HCT116 (cell line): ENCODE results near the gene B3GNT4. TPM values are rescaled to one million over a fixed set of nuclear protein-coding genes. Genes with fewer than 3 reads are reported as not detected.

Experiments
- ATAC-seq: fragments of 200-7000 bp; cut with Tn5 transposase; 2 replicates; pipeline ENCODE4 v1.9.1; 2020; ENCODE audit warnings: mild to moderate bottlenecking, moderate library complexity
- BruUV-seq: library from RNA; stranded (reverse); fragments of 400-500 nt; replicated peaks from 2 replicates; lab custom pipeline; 2021; lab: Mats Ljungman, UMichigan
- CTCF ChIA-PET: fragments of 300-600 bp; sonication (Branson Sonifier 250); formaldehyde crosslinking; loops from one replicate; lab custom pipeline; 2021; ENCODE audit warnings: antibody characterized with exemption; lab: Charles Lee
- POLR2A ChIA-PET: fragments of 300-600, 350-600 bp; sonication (Branson Sonifier 250); formaldehyde crosslinking; loops from one replicate; lab custom pipeline; 2021; ENCODE audit warnings: antibody characterized with exemption; lab: Charles Lee
- RAD21 ChIA-PET, 2 experiments: fragments of 300-600 bp; sonication (Branson Sonifier 250); formaldehyde crosslinking; loops; one replicate each; lab custom pipeline; 2023; ENCODE audit warnings: low total read pairs in 2 of 2; ENCODE audit not compliant: uncharacterized antibody in 2 of 2, unreplicated experiment in 2 of 2, low non-redundant PET in 1 of 2; lab: Charles Lee
- DNase-seq: peaks from one replicate; pipeline ENCODE4 v3.0.0-alpha.2; 2010; ENCODE audit warnings: low read depth, low spot score
- H2AFZ ChIP-seq: fragments of 200-600 bp; shearing (Covaris generic), sonication (generic); 2 replicates; pipeline ENCODE4 v1.6.1; 2017; ENCODE audit warnings: low read depth, mixed run types, mixed read lengths, antibody characterized with exemption, low read length; ENCODE audit not compliant: poor library complexity, severe bottlenecking
- H3K27ac ChIP-seq: 2 replicates; pipeline ENCODE4 v1.5.1; 2012; ENCODE audit warnings: low read depth, low read length
- H3K27me3 ChIP-seq: fragments of 200-600 bp; sonication (generic); 2 replicates; pipeline ENCODE4 v1.6.1; 2016; ENCODE audit warnings: mixed run types, low read length, mixed read lengths; ENCODE audit not compliant: insufficient read depth
- H3K36me3 ChIP-seq, 2 experiments: fragments of 200-500 bp in 1 of 2; fragments of 200-600 bp in 1 of 2; sonication (Bioruptor generic) in 1 of 2; sonication (generic) in 1 of 2; 2 replicates each; pipeline versions ENCODE4 v1.5.1 to v1.6.1; 2014 to 2016; ENCODE audit warnings: low read length in 2 of 2, inconsistent platforms in 1 of 2, mixed read lengths in 1 of 2, mixed run types in 1 of 2; ENCODE audit not compliant: insufficient read depth in 2 of 2, control insufficient read depth in 1 of 2
- H3K4me1 ChIP-seq, 2 experiments: fragments of 200-600 bp in 1 of 2; sonication (generic) in 1 of 2; 2 replicates each; pipeline versions ENCODE4 v1.5.1 to v1.6.1; 2012 to 2017; ENCODE audit warnings: low read length in 2 of 2, inconsistent platforms in 1 of 2, mild to moderate bottlenecking in 1 of 2, mixed read lengths in 1 of 2, mixed run types in 1 of 2, moderate library complexity in 1 of 2; ENCODE audit not compliant: insufficient read depth in 2 of 2, control insufficient read depth in 1 of 2
- H3K4me2 ChIP-seq: fragments of 200-600 bp; sonication (generic); 2 replicates; pipeline ENCODE4 v1.6.1; 2017; ENCODE audit warnings: mixed run types, low read length, mixed read lengths
- H3K4me3 ChIP-seq, 2 experiments: fragments of 200-600 bp in 1 of 2; sonication (generic) in 1 of 2; replicated peaks in 1 of 2; 2 replicates each; pipeline ENCODE4 v1.5.1; 2011 to 2016; ENCODE audit warnings: low read length in 2 of 2, control low read depth in 1 of 2, low read depth in 1 of 2, mild to moderate bottlenecking in 1 of 2, mixed read lengths in 1 of 2, mixed run types in 1 of 2
- H3K79me2 ChIP-seq: fragments of 200-600 bp; sonication (generic); 2 replicates; pipeline ENCODE4 v1.6.1; 2017; ENCODE audit warnings: mild to moderate bottlenecking, mixed run types, low read length, moderate library complexity, mixed read lengths; ENCODE audit not compliant: insufficient read depth
- H3K9ac ChIP-seq: fragments of 200-600 bp; sonication (generic); 2 replicates; pipeline ENCODE4 v1.6.1; 2016; ENCODE audit warnings: low read length, mixed read lengths
- H3K9me2 ChIP-seq: fragments of 200-600 bp; sonication (generic), shearing (Covaris generic); 2 replicates; pipeline ENCODE4 v1.6.1; 2017; ENCODE audit warnings: mixed run types, mild to moderate bottlenecking, moderate library complexity; ENCODE audit not compliant: insufficient read depth
- H3K9me3 ChIP-seq, 2 experiments: fragments of 200-500 bp in 1 of 2; fragments of 200-600 bp in 1 of 2; sonication (Bioruptor generic) in 1 of 2; sonication (generic) in 1 of 2; 2 replicates each; pipeline ENCODE4 v1.6.1; 2014 to 2017; ENCODE audit warnings: low read length in 2 of 2, mixed read lengths in 2 of 2, inconsistent platforms in 1 of 2, low read depth in 1 of 2, mild to moderate bottlenecking in 1 of 2, mixed run types in 1 of 2, moderate library complexity in 1 of 2; ENCODE audit not compliant: control insufficient read depth in 1 of 2, insufficient read depth in 1 of 2
- H4K20me1 ChIP-seq: fragments of 200-600 bp; sonication (generic), shearing (Covaris generic); 2 replicates; pipeline ENCODE4 v1.6.1; 2017; ENCODE audit warnings: mixed run types, mild to moderate bottlenecking, moderate library complexity; ENCODE audit not compliant: insufficient read depth
- CEBPB ChIP-seq: IDR thresholded peaks from 2 replicates; pipeline ENCODE4 v1.6.1; 2012; ENCODE audit warnings: low read depth
- CTCF ChIP-seq, 3 experiments: fragments of 200-600 bp in 1 of 3; sonication (generic) in 1 of 3; IDR thresholded peaks in 2 of 3; conservative IDR thresholded peaks in 1 of 3; 2 replicates each; pipeline ENCODE4 v1.5.1; 2012 to 2017; ENCODE audit warnings: low read depth in 2 of 3, low read length in 2 of 3, antibody characterized with exemption in 1 of 3, borderline replicate concordance in 1 of 3, control low read depth in 1 of 3, mild to moderate bottlenecking in 1 of 3, mixed read lengths in 1 of 3, mixed run types in 1 of 3, moderate library complexity in 1 of 3; ENCODE audit not compliant: insufficient read depth in 1 of 3
- ELF1 ChIP-seq: IDR thresholded peaks from 2 replicates; pipeline ENCODE4 v1.6.1; 2012; ENCODE audit warnings: low read depth, borderline replicate concordance
- EZH2phosphoT487 ChIP-seq: fragments of 200-600 bp; IDR thresholded peaks from 2 replicates; pipeline ENCODE4 v1.6.1; 2018; ENCODE audit warnings: antibody characterized with exemption, borderline replicate concordance
- FOSL1 ChIP-seq: IDR thresholded peaks from 2 replicates; pipeline ENCODE4 v1.6.1; 2012; ENCODE audit warnings: low read depth
- JUND ChIP-seq: IDR thresholded peaks from 2 replicates; pipeline ENCODE4 v1.6.1; 2012
- POLR2A ChIP-seq: IDR thresholded peaks from 2 replicates; pipeline ENCODE4 v1.7.0; 2011; ENCODE audit warnings: borderline replicate concordance; ENCODE audit not compliant: insufficient read depth, insufficient read length; ENCODE audit errors: extremely low read depth
- RAD21 ChIP-seq: IDR thresholded peaks from 2 replicates; pipeline ENCODE4 v1.6.1; 2012; ENCODE audit warnings: low read depth, mild to moderate bottlenecking
- SIN3A ChIP-seq: IDR thresholded peaks from 2 replicates; pipeline ENCODE4 v1.6.1; 2012; ENCODE audit warnings: low read depth
- YY1 ChIP-seq: IDR thresholded peaks from 2 replicates; pipeline ENCODE4 v1.6.1; 2011; ENCODE audit warnings: low read length, low read depth, moderate library complexity, mild to moderate bottlenecking; ENCODE audit not compliant: insufficient replicate concordance; ENCODE audit errors: extremely low read depth
- ZBTB33 ChIP-seq: IDR thresholded peaks from 2 replicates; pipeline ENCODE4 v1.6.1; 2011; ENCODE audit warnings: mild to moderate bottlenecking, low read length, moderate library complexity; ENCODE audit not compliant: insufficient replicate concordance; ENCODE audit errors: extremely low read depth
- ZNF274 ChIP-seq: fragments of 200-500 bp; sonication (Bioruptor generic); IDR thresholded peaks from 2 replicates; pipeline ENCODE4 v1.6.1; 2014; ENCODE audit warnings: mild to moderate bottlenecking, low read depth, low read length, inconsistent platforms
- intact Hi-C: fragments of 100-400 bp; cut with micrococcal nuclease; formaldehyde crosslinking; loops from 2 replicates; pipeline ENCODE4 v1.10.0; 2022
- total RNA-seq: library from RNA; stranded (reverse); gene quantifications from one replicate; pipeline ENCODE4 v1.2.1, GENCODE V29; 2021; ENCODE audit not compliant: unreplicated experiment
- TF ChIP-seq, protein P1 (sequence below): IDR thresholded peaks from 2 replicates; pipeline ENCODE4 v1.6.1; 2012; ENCODE audit warnings: low read depth

The B3GNT4 gene
- total RNA-seq, 1 experiment from 2014 or later: 7.1 TPM

DNA sequence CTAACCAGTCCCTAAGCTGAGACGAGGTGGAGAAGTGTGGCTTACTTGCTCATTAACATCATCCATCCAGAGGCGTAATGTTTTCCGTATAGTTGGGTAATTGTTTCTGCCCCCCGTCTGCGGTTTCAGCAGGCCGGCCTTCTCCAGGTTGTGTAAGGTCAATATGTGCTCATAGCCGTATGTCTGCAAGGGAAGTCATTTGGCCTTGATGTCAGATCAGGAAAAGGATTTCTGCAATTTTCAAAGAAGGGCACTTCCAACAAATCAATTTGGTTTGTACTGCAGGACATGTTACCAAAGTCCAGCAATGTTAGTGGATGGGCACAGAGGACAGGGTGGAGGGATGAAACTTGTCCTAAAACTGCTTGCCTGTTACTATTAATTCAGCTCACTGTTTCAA lies 32.2 kb downstream of the B3GNT4 start:
- DNase-seq: no peak
- TF ChIP-seq EZH2phosphoT487: no peak
- TF ChIP-seq, protein P1, sequence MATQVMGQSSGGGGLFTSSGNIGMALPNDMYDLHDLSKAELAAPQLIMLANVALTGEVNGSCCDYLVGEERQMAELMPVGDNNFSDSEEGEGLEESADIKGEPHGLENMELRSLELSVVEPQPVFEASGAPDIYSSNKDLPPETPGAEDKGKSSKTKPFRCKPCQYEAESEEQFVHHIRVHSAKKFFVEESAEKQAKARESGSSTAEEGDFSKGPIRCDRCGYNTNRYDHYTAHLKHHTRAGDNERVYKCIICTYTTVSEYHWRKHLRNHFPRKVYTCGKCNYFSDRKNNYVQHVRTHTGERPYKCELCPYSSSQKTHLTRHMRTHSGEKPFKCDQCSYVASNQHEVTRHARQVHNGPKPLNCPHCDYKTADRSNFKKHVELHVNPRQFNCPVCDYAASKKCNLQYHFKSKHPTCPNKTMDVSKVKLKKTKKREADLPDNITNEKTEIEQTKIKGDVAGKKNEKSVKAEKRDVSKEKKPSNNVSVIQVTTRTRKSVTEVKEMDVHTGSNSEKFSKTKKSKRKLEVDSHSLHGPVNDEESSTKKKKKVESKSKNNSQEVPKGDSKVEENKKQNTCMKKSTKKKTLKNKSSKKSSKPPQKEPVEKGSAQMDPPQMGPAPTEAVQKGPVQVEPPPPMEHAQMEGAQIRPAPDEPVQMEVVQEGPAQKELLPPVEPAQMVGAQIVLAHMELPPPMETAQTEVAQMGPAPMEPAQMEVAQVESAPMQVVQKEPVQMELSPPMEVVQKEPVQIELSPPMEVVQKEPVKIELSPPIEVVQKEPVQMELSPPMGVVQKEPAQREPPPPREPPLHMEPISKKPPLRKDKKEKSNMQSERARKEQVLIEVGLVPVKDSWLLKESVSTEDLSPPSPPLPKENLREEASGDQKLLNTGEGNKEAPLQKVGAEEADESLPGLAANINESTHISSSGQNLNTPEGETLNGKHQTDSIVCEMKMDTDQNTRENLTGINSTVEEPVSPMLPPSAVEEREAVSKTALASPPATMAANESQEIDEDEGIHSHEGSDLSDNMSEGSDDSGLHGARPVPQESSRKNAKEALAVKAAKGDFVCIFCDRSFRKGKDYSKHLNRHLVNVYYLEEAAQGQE: no peak
- TF ChIP-seq ZNF274: no peak
- TF ChIP-seq ZBTB33: no peak
- TF ChIP-seq CTCF (IDR thresholded peaks at IDR 0.05 in 2 of 3, conservative IDR thresholded peaks at IDR 0.05 in 1 of 3; ENCODE audit: borderline replicate concordance in 1 of 3, insufficient read depth in 1 of 3, low read depth in 2 of 3, low read length in 2 of 3): no peak
- TF ChIP-seq SIN3A: no peak
- no peak for TF ChIP-seq RAD21
- no peak for TF ChIP-seq FOSL1
- TF ChIP-seq JUND: no peak
- no peak for TF ChIP-seq POLR2A
- no peak for TF ChIP-seq YY1
- no peak for TF ChIP-seq ELF1
- TF ChIP-seq CEBPB: no peak
- TF ChIP-seq, all 23 proteins: peak for 0
- H4K20me1 ChIP-seq: no peaks in the 10 kb centered on the region
- BruUV-seq: no TSS peak
- H3K4me3 ChIP-seq: no peak overlapping the region
- no peak overlapping the region for H3K4me2 ChIP-seq
- H3K27ac ChIP-seq: no peak overlapping the region
- no peaks in the 10 kb centered on the region for H3K9me2 ChIP-seq
- H3K9ac ChIP-seq: no peak overlapping the region
- intact Hi-C loops: no loop called here
- H3K4me1 ChIP-seq: no peaks in the 10 kb centered on the region
- H3K27me3 ChIP-seq: no peaks in the 10 kb centered on the region
- no peaks in the 10 kb centered on the region for H3K9me3 ChIP-seq
- RAD21 ChIA-PET: no interaction called here
- ATAC-seq: no peak
- H2AFZ ChIP-seq: no peak overlapping the region
- CTCF ChIA-PET: no interaction called here
- peaks cover 4 to 7% of the 10 kb centered on the region in 2 experiments for H3K36me3 ChIP-seq
- POLR2A ChIA-PET: no interaction called here
- H3K79me2 ChIP-seq: no peaks in the 10 kb centered on the region
